Progenitor cell of endocrine pancreas (in vitro differentiated cells): Measurements from ENCODE around the gene STXBP6. TPM values are rescaled to one million over a fixed set of nuclear protein-coding genes. Genes with fewer than 3 reads are reported as not detected.

Source experiments
- DNase-seq: peaks from one replicate; pipeline ENCODE4 v3.0.0; 2021; ENCODE audit warnings: low spot score; ENCODE audit not compliant: unreplicated experiment
- H3K27ac Mint-ChIP-seq: 2 replicates; pipeline ENCODE4 v1.8.0; 2021; ENCODE audit warnings: mild to moderate bottlenecking, moderate library complexity, mixed read lengths
- H3K27me3 Mint-ChIP-seq: 2 replicates; pipeline ENCODE4 v1.8.0; 2021; ENCODE audit warnings: mixed read lengths
- H3K36me3 Mint-ChIP-seq: 2 replicates; pipeline ENCODE4 v1.8.0; 2022; ENCODE audit warnings: mixed read lengths; ENCODE audit not compliant: insufficient read depth
- H3K4me1 Mint-ChIP-seq: 2 replicates; pipeline ENCODE4 v1.8.0; 2021; ENCODE audit warnings: low read depth, mixed read lengths
- H3K4me3 Mint-ChIP-seq: 2 replicates; pipeline ENCODE4 v1.8.0; 2021; ENCODE audit warnings: low read depth, mild to moderate bottlenecking, moderate library complexity, mixed read lengths
- H3K9me3 Mint-ChIP-seq: 2 replicates; pipeline ENCODE4 v1.8.0; 2021; ENCODE audit warnings: low read depth, mixed read lengths
- CTCF ChIP-seq: fragments of 200-600 bp; sonication (generic); IDR thresholded peaks from one replicate; pipeline ENCODE4 v1.5.0; 2021; ENCODE audit warnings: antibody characterized with exemption, mild to moderate bottlenecking; ENCODE audit not compliant: unreplicated experiment
- total RNA-seq: library from RNA; stranded (reverse); gene quantifications from 2 replicates; pipeline ENCODE4 v1.2.1, GENCODE V29; 2021

Gene STXBP6
- total RNA-seq, 1 donor from 2014 or later, result 11.9 TPM

- Mint-ChIP-seq H3K4me1 (no peaks in the 10 kb centered on the region), H3K36me3 (no peaks in the 10 kb centered on the region), H3K27ac (no peak overlapping the region), H3K9me3 (peaks cover 5% of the 10 kb centered on the region), H3K27me3 (peaks cover 34% of the 10 kb centered on the region), H3K4me3 (no peak overlapping the region)
- no peak for TF ChIP-seq CTCF
- no peak for DNase-seq
Observed at GRCh38 chr14:25080682-25081081, 30.7 kb upstream of the STXBP6 start.

GRCh38 chr14:25079311-25079710 lies 29.4 kb upstream of the STXBP6 start:
- H3K9me3 Mint-ChIP-seq, result peaks cover 5% of the 10 kb centered on the region
- H3K27me3 Mint-ChIP-seq, result peaks cover 26% of the 10 kb centered on the region
- no peak for TF ChIP-seq CTCF
- H3K4me3 Mint-ChIP-seq, result no peak overlapping the region
- no peaks in the 10 kb centered on the region for H3K36me3 Mint-ChIP-seq
- no peaks in the 10 kb centered on the region for H3K4me1 Mint-ChIP-seq
- no peak for DNase-seq
- H3K27ac Mint-ChIP-seq, result no peak overlapping the region

- peaks cover 9% of the 10 kb centered on the region for H3K27me3 Mint-ChIP-seq
- H3K4me1 Mint-ChIP-seq, result no peaks in the 10 kb centered on the region
- DNase-seq, result no peak
- TF ChIP-seq CTCF, result no peak
- no peak overlapping the region for H3K27ac Mint-ChIP-seq
- no peaks in the 10 kb centered on the region for H3K9me3 Mint-ChIP-seq
- no peaks in the 10 kb centered on the region for H3K36me3 Mint-ChIP-seq
- H3K4me3 Mint-ChIP-seq, result no peak overlapping the region
Observed at GRCh38 chr14:25074099-25074685, 24.2 kb upstream of the STXBP6 start.

- Mint-ChIP-seq H3K27ac (no peak overlapping the region), H3K27me3 (peaks cover 2% of the 10 kb centered on the region), H3K9me3 (no peaks in the 10 kb centered on the region), H3K4me1 (no peaks in the 10 kb centered on the region), H3K36me3 (no peaks in the 10 kb centered on the region), H3K4me3 (no peak overlapping the region)
- no peak for DNase-seq
- TF ChIP-seq CTCF, result no peak
Observed at GRCh38 chr14:25069879-25070278, 19.9 kb upstream of the STXBP6 start.

- DNase-seq, result no peak
- Mint-ChIP-seq H3K4me3 (no peak overlapping the region), H3K27ac (no peak overlapping the region), H3K36me3 (no peaks in the 10 kb centered on the region), H3K9me3 (no peaks in the 10 kb centered on the region), H3K4me1 (no peaks in the 10 kb centered on the region), H3K27me3 (peaks cover 2% of the 10 kb centered on the region)
- no peak for TF ChIP-seq CTCF
Observed at GRCh38 chr14:25067600-25067999, 17.7 kb upstream of the STXBP6 start.
